Left ventricle myocardium inferior (tissue), 1 donor: ENCODE measurements around the gene KCNK16. TPM values are rescaled to one million over a fixed set of nuclear protein-coding genes. Genes with fewer than 3 reads are reported as not detected.

Experiments used
- DNase-seq: peaks from one replicate; pipeline ENCODE4 v3.0.0-alpha.2; 2020
- H3K27ac ChIP-seq: fragments of 200-600 bp; replicated peaks from 2 replicates; pipeline ENCODE4 v1.8.0; 2021
- H3K27me3 ChIP-seq: fragments of 200-600 bp; 2 replicates; pipeline ENCODE4 v1.8.0; 2021; ENCODE audit warnings: low read depth
- H3K36me3 ChIP-seq: fragments of 200-600 bp; 2 replicates; pipeline ENCODE4 v1.8.0; 2021
- H3K4me1 ChIP-seq: fragments of 200-600 bp; 2 replicates; pipeline ENCODE4 v1.8.0; 2021
- H3K4me3 ChIP-seq: fragments of 200-600 bp; 2 replicates; pipeline ENCODE4 v1.8.0; 2021; ENCODE audit warnings: mild to moderate bottlenecking, moderate library complexity
- H3K9me3 ChIP-seq: fragments of 200-600 bp; replicated peaks from 2 replicates; pipeline ENCODE4 v1.8.0; 2021
- intact Hi-C: fragments of 100-400 bp; cut with micrococcal nuclease; formaldehyde crosslinking; loops from one replicate; pipeline ENCODE4 v1.11.0; 2022
- total RNA-seq: library from RNA; stranded (reverse); fragmentation: NEBNext Ultra II Directional; extraction: Animal tissue kit (Norgen Biotek cat#: 25700); gene quantifications from one replicate; pipeline ENCODE4 v1.2.1, GENCODE V29; 2021
- TF ChIP-seq, protein P1 (sequence below): fragments of 200-600 bp; IDR thresholded peaks from 2 replicates; pipeline ENCODE4 v1.8.0; 2021; ENCODE audit warnings: antibody characterized with exemption, mild to moderate bottlenecking, borderline replicate concordance
- donor health status: DM: no; HTN: yes; CAD: no; lungs with severe emphysema.

The KCNK16 gene
- total RNA-seq, 1 donor from 2014 or later, result not detected

DNA sequence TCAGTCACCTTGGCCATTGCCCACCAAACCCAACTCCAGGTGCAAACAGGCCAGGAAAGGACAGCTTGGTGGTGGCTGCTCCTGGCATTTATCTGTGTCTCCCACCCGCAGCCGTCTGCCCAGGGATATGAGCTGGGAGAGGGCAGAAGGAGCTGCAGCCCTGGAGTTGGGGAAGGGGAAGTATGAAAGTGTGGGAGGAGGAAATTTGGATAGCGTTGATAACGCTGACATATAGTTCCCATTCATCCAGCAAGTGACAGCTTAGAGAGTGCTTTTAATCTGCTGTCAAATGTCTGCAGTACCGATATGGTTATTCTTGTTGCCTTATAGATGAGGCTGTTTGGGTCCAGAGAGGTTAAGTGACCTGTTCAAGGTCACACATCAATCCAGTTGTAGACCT, 741 bp downstream of the KCNK16 start:
- TF ChIP-seq, protein P1, sequence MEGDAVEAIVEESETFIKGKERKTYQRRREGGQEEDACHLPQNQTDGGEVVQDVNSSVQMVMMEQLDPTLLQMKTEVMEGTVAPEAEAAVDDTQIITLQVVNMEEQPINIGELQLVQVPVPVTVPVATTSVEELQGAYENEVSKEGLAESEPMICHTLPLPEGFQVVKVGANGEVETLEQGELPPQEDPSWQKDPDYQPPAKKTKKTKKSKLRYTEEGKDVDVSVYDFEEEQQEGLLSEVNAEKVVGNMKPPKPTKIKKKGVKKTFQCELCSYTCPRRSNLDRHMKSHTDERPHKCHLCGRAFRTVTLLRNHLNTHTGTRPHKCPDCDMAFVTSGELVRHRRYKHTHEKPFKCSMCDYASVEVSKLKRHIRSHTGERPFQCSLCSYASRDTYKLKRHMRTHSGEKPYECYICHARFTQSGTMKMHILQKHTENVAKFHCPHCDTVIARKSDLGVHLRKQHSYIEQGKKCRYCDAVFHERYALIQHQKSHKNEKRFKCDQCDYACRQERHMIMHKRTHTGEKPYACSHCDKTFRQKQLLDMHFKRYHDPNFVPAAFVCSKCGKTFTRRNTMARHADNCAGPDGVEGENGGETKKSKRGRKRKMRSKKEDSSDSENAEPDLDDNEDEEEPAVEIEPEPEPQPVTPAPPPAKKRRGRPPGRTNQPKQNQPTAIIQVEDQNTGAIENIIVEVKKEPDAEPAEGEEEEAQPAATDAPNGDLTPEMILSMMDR, result no peak
- peaks cover 50% of the 10 kb centered on the region for H3K27me3 ChIP-seq

DNA sequence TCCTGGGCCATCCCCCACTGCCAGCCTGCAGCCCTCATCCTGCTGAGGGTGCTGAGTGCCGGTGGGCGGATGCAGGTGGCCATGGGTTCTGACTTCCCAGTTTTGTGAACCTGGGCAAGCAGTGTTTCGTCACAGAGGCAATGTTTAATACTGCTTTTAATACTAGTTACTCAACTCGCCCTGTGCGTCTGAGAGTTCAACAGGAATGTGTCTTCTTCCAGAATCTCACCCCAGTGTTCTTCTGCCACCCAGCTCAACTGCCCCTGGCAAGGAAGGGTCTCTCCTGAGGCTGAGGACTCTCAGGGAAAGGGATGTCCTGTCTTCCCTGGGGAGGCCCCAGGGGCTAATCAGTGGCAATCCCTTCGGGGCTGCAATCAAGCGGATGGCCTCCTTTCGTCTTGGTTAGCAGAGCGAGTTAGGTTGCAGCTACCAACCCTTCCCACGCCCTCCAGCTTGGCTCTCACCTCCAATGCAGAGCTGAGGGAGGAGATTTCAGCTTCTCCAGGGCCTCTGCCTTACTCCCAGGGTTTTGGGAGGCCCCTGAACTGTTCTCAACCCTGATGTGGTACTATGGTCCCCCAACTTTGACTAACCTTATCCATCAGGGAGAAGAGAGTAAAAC, 2.0 kb downstream of the KCNK16 start:
- Histone ChIP-seq H3K27ac (no peak overlapping the region), H3K4me1 (no peaks in the 10 kb centered on the region), H3K4me3 (no peak overlapping the region), H3K36me3 (no peaks in the 10 kb centered on the region), H3K9me3 (no peaks in the 10 kb centered on the region), H3K27me3 (peaks cover 50% of the 10 kb centered on the region)
- TF ChIP-seq, protein P1, result no peak
- intact Hi-C loops, result no loop called here
- no peak for DNase-seq

More for the DNA sequence above, 741 bp downstream of the KCNK16 start:
- intact Hi-C loops, result no loop called here
- Histone ChIP-seq H3K9me3 (no peaks in the 10 kb centered on the region), H3K4me3 (no peak overlapping the region), H3K27ac (no peak overlapping the region), H3K4me1 (no peaks in the 10 kb centered on the region), H3K36me3 (no peaks in the 10 kb centered on the region)
- no peak for DNase-seq

DNA sequence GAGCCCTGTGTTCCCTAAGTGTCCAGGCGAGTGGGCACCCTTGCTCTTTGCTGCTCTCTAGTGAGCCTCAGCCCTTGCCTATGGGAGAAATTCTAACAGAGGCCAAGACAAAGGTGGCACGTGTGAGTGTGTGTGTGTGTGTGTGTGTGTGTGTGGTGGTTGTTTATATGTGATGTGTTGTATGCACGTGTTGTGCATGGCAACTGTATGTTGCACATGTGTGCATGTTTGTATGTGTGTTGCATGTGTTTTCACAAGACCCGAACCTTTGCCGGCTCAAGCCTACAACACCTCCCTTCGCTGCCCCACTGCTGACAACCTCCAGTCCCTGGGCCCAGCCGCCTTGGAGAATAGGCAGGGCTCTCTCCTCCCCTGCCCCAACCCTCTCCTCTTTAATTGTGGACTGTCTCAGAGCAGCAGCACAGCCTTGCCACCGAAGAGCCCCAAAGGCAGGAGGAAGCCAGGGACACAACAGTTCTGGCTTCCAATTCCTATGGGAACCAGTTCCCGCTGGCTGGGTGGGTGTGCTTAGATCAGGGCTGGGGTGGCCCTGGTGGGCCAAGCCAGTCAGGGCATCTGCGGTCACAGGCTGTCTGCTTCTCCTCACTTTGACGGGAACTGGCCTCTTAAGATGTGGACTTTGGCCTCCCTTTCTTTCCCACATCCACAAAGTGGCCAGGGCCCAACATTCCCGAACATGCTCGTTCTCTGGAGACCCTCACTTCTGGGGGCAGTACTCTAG, 2.7 kb downstream of the KCNK16 start:
- Histone ChIP-seq H3K4me1 (no peaks in the 10 kb centered on the region), H3K9me3 (no peaks in the 10 kb centered on the region), H3K27ac (no peak overlapping the region), H3K36me3 (no peaks in the 10 kb centered on the region), H3K4me3 (no peak overlapping the region), H3K27me3 (peaks cover 55% of the 10 kb centered on the region)
- DNase-seq, result no peak
- TF ChIP-seq, protein P1, result no peak
- intact Hi-C loops, result no loop called here

DNA sequence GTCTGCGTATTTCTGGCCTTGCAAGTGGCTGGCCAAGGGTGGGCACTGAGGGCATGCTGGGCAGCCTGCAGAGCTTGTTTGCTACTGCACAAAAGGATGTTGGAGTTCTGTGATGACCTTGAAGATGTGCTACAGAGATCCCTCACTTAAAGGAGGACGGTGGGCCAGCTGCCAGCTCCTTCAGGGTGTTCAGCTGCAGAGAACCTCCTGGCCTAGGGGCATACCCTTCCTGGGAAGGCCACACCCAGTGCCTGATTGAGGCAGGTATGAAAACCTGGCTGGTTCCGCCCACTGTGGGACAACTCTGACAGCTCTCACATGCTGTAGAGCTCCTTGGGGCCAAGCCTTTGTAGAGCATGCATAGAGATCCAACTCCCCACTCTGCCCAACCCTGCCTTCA, 5.2 kb downstream of the KCNK16 start:
- no peaks in the 10 kb centered on the region for H3K9me3 ChIP-seq
- peaks cover 65% of the 10 kb centered on the region for H3K27me3 ChIP-seq
- H3K4me3 ChIP-seq, result no peak overlapping the region
- H3K27ac ChIP-seq, result no peak overlapping the region
- intact Hi-C loops, result no loop called here
- TF ChIP-seq, protein P1, result no peak
- peaks cover 16% of the 10 kb centered on the region for H3K4me1 ChIP-seq
- H3K36me3 ChIP-seq, result no peaks in the 10 kb centered on the region
- DNase-seq, result no peak

DNA sequence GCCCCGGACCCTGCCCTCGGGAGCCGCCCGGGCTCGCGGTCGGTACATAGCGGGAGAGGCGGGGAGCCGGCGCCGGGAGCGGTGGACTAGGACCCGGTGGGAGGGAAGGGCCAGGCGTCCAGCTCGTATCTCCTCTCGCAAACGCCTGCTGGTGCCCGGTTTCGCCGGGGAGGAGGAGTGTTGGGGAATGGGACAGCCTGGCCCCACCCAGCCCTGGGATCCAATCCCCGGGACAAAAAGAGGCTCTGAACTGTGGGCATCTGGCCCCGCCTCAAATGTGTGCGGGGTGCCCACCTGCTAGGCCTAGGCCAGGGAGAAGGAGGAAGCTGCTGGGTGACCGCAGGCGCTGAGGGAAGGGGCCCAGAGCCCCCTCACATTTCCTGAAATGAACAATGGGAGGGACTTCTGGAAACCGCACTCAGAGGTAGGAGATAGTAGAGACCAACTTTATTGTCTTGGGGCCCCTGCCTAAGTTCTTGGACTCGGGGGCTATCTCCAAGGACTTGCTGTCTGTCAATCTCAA, 8.2 kb downstream of the KCNK16 start, which contains the start of gene KCNK17:
Gene KCNK17, minus strand, starts transcription at position 147 of the 523 bp plus-strand sequence. Its CDS starts 99 bp downstream, at position 48.
- H3K36me3 ChIP-seq, result no peaks in the 10 kb centered on the region
- intact Hi-C loops, result no loop called here
- H3K4me3 ChIP-seq, result peak within 1 kb of the TSS; percentile 54
- H3K4me1 ChIP-seq, result peaks cover 16% of the 10 kb centered on the region
- no peaks in the 10 kb centered on the region for H3K9me3 ChIP-seq
- DNase-seq, result no peak
- H3K27ac ChIP-seq, result no peak within 1 kb of the TSS
- H3K27me3 ChIP-seq, result peaks cover 82% of the 10 kb centered on the region
- TF ChIP-seq, protein P1, result no peak
